Testis (tissue), 2 donors: Measurements from ENCODE around the gene DNAI4.

Experiments
- POLR2A ChIP-seq: fragments of 450-650 bp; IDR thresholded peaks from one replicate; pipeline ENCODE4 v1.6.1; 2017; ENCODE audit warnings: antibody characterized with exemption, mild to moderate bottlenecking, moderate library complexity
- TF ChIP-seq, protein P1 (sequence below), 3 experiments: fragments of 450-650 bp in 2 of 3; fragments of 200-600 bp in 1 of 3; sonication (generic) in 1 of 3; IDR thresholded peaks; one replicate each; pipeline ENCODE4 v1.5.1; 2016 to 2019; ENCODE audit warnings: antibody characterized with exemption in 3 of 3, mild to moderate bottlenecking in 2 of 3, moderate library complexity in 1 of 3

- TF ChIP-seq, protein P1, sequence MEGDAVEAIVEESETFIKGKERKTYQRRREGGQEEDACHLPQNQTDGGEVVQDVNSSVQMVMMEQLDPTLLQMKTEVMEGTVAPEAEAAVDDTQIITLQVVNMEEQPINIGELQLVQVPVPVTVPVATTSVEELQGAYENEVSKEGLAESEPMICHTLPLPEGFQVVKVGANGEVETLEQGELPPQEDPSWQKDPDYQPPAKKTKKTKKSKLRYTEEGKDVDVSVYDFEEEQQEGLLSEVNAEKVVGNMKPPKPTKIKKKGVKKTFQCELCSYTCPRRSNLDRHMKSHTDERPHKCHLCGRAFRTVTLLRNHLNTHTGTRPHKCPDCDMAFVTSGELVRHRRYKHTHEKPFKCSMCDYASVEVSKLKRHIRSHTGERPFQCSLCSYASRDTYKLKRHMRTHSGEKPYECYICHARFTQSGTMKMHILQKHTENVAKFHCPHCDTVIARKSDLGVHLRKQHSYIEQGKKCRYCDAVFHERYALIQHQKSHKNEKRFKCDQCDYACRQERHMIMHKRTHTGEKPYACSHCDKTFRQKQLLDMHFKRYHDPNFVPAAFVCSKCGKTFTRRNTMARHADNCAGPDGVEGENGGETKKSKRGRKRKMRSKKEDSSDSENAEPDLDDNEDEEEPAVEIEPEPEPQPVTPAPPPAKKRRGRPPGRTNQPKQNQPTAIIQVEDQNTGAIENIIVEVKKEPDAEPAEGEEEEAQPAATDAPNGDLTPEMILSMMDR (IDR thresholded peaks at IDR 0.05) = no peak
- no peak for TF ChIP-seq POLR2A
Observed at GRCh38 chr1:66770694-66771093, 154.0 kb downstream of the DNAI4 start.
